DOHH2 (cell line): ENCODE measurements around the gene ENTPD8.

ENCODE experiments used
- H3F3A ChIP-seq: fragments of 200-600 bp; sonication (generic), shearing (Covaris generic); 2 replicates; pipeline ENCODE4 v1.6.0; 2016; ENCODE audit warnings: antibody characterized with exemption, mild to moderate bottlenecking; ENCODE audit not compliant: control insufficient read depth, insufficient read depth
- H3K27ac ChIP-seq: fragments of 200-600 bp; sonication (generic); 2 replicates; pipeline ENCODE4 v1.5.1; 2014; ENCODE audit warnings: low read depth, mild to moderate bottlenecking, low read length, moderate library complexity
- H3K27me3 ChIP-seq: fragments of 200-600 bp; sonication (generic); 2 replicates; pipeline ENCODE4 v1.6.1; 2014; ENCODE audit warnings: mild to moderate bottlenecking, low read length, mixed read lengths; ENCODE audit not compliant: control insufficient read depth
- H3K36me3 ChIP-seq: fragments of 200-600 bp; sonication (generic); 2 replicates; pipeline ENCODE4 v1.6.1; 2014; ENCODE audit warnings: mild to moderate bottlenecking, low read length, moderate library complexity, mixed read lengths; ENCODE audit not compliant: control insufficient read depth
- H3K4me1 ChIP-seq: fragments of 200-600 bp; sonication (generic); 2 replicates; pipeline ENCODE4 v1.6.1; 2014; ENCODE audit warnings: mild to moderate bottlenecking, low read length, mixed read lengths; ENCODE audit not compliant: control insufficient read depth
- H3K4me2 ChIP-seq: fragments of 200-600 bp; sonication (generic); 2 replicates; pipeline ENCODE4 v1.6.0; 2014; ENCODE audit warnings: mild to moderate bottlenecking, low read length, moderate library complexity
- H3K4me3 ChIP-seq: fragments of 200-600 bp; sonication (generic); 2 replicates; pipeline ENCODE4 v1.5.1; 2014; ENCODE audit warnings: mild to moderate bottlenecking, low read length, mixed read lengths
- H3K79me2 ChIP-seq: fragments of 200-600 bp; sonication (generic); 2 replicates; pipeline ENCODE4 v1.6.1; 2014; ENCODE audit warnings: mild to moderate bottlenecking, low read length, mixed read lengths; ENCODE audit not compliant: control insufficient read depth
- H3K9me2 ChIP-seq: fragments of 200-600 bp; sonication (generic); replicated peaks from 2 replicates; pipeline ENCODE4 v1.6.1; 2014; ENCODE audit warnings: mild to moderate bottlenecking, low read length, mixed read lengths; ENCODE audit not compliant: control insufficient read depth
- H3K9me3 ChIP-seq: fragments of 200-600 bp; sonication (generic); 2 replicates; pipeline ENCODE4 v1.6.1; 2014; ENCODE audit warnings: antibody characterized with exemption, low read length, mixed read lengths; ENCODE audit not compliant: control insufficient read depth, insufficient read depth
- H4K20me1 ChIP-seq: fragments of 200-600 bp; sonication (generic); 2 replicates; pipeline ENCODE4 v1.6.0; 2014; ENCODE audit warnings: low read depth, mild to moderate bottlenecking, antibody characterized with exemption, low read length, moderate library complexity; ENCODE audit not compliant: control insufficient read depth, insufficient read depth
- CTCF ChIP-seq: fragments of 200-600 bp; sonication (generic); IDR thresholded peaks from one replicate; pipeline ENCODE4 v1.5.1; 2014; ENCODE audit warnings: antibody characterized with exemption, mild to moderate bottlenecking, low read depth, low read length; ENCODE audit not compliant: poor library complexity, severe bottlenecking
- EZH2phosphoT487 ChIP-seq: fragments of 200-600 bp; sonication (generic); IDR thresholded peaks from 2 replicates; pipeline ENCODE4 v1.6.1; 2017; ENCODE audit warnings: borderline replicate concordance, mild to moderate bottlenecking, antibody characterized with exemption, low read length, moderate library complexity, mixed read lengths

ENTPD8 gene

GRCh38 chr9:137428841-137429545, 12.2 kb downstream of the ENTPD8 start:
- Histone ChIP-seq H3K79me2 (peaks cover 8% of the 10 kb centered on the region), H3K27me3 (no peaks in the 10 kb centered on the region), H3K9me3 (no peaks in the 10 kb centered on the region), H3K4me1 (peaks cover 77% of the 10 kb centered on the region), H3K9me2 (no peaks in the 10 kb centered on the region), H3K36me3 (peaks cover 9% of the 10 kb centered on the region), H3K4me3 (peak overlapping the region; percentile 73), H3K27ac (peak overlapping the region; percentile 74), H3K4me2 (peak overlapping the region; percentile 93), H4K20me1 (no peaks in the 10 kb centered on the region), H3F3A (peaks cover 28% of the 10 kb centered on the region)
- TF ChIP-seq EZH2phosphoT487 (no peak), CTCF (no peak)

DNA sequence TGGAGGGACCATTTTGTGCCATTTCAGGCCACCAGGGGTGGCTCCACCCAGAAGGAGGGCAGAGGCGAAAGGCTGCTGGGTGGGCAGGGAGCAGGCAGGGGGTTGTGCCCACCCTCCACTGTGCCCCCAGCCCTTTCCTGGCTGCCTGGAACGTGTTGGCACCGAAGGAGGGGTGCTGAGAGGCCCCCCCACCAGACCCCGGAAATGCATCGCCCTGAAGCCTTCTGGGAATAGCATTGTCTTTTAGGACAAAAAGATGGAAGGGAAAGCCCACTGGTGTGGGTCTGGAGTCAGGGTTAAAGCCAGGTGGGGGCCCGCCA, 12.9 kb downstream of the ENTPD8 start:
- TF ChIP-seq EZH2phosphoT487 = no peak
- no peak for TF ChIP-seq CTCF
- Histone ChIP-seq H3K4me1 (peaks cover 80% of the 10 kb centered on the region), H3K27ac (peak overlapping the region; percentile 69), H4K20me1 (no peaks in the 10 kb centered on the region), H3K4me3 (peak overlapping the region; percentile 35), H3K79me2 (peaks cover 15% of the 10 kb centered on the region), H3K27me3 (no peaks in the 10 kb centered on the region), H3K9me3 (no peaks in the 10 kb centered on the region), H3K9me2 (no peaks in the 10 kb centered on the region), H3F3A (peaks cover 28% of the 10 kb centered on the region), H3K4me2 (peak overlapping the region; percentile 62), H3K36me3 (peaks cover 9% of the 10 kb centered on the region)

GRCh38 chr9:137427454-137428310, 13.5 kb downstream of the ENTPD8 start:
- no peaks in the 10 kb centered on the region for H4K20me1 ChIP-seq
- peak overlapping the region; percentile 69 for H3K27ac ChIP-seq
- H3K79me2 ChIP-seq = peaks cover 16% of the 10 kb centered on the region
- no peak for TF ChIP-seq EZH2phosphoT487
- TF ChIP-seq CTCF = peak; percentile 41
- H3K4me2 ChIP-seq = peak overlapping the region; percentile 62
- H3K9me2 ChIP-seq = no peaks in the 10 kb centered on the region
- H3F3A ChIP-seq = peaks cover 28% of the 10 kb centered on the region
- no peaks in the 10 kb centered on the region for H3K27me3 ChIP-seq
- H3K4me1 ChIP-seq = peaks cover 80% of the 10 kb centered on the region
- peaks cover 9% of the 10 kb centered on the region for H3K36me3 ChIP-seq
- H3K4me3 ChIP-seq = peak overlapping the region; percentile 35
- no peaks in the 10 kb centered on the region for H3K9me3 ChIP-seq
